Sigmoid colon (tissue), 4 donors: ENCODE measurements around the gene SAMHD1.
"Not testable (repeated sequence)": the region's sequence is repeated elsewhere in the genome, so short reads cannot be mapped to it uniquely, and the experiment has no call there.

Source experiments
- POLR2A ChIP-seq, 2 donors: fragments of 450-650 bp; IDR thresholded peaks; one replicate each; pipeline ENCODE4 v1.6.1; 2016; ENCODE audit warnings: antibody characterized with exemption in 2 of 2, mild to moderate bottlenecking in 2 of 2, moderate library complexity in 2 of 2
- POLR2AphosphoS5 ChIP-seq, 4 donors: sonication (generic); formaldehyde crosslinking; IDR thresholded peaks; one replicate each; pipeline ENCODE4 v1.6.1; 2017; ENCODE audit warnings: antibody characterized with exemption in 4 of 4

DNA sequence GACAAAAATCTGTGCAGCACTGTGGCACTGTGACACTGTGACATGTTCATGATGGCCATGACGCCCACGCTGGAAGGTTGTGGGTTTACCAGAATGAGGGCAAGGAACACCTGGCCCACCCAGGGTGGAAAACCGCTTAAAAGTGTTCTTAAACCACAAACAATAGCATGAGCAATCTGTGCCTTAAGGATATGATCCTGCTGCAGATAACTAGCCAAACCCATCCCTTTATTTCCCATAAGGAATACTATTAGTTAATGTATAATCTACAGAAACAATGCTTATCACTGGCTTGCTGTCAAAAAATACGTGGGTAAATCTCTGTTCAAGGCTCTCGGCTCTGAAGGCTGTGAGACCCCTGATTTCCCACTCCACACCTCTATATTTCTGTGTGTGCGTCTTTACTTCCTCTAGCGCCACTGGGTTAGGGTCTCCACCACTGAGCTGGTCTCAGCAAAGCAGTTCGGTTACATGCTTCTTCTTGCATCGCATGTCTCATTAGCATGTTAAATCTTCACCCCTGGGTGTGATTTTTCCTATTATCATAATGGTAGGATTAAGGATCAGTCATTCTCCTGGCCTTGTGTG is 10.9 kb upstream of the SAMHD1 start:
- not testable (repeated sequence) for TF ChIP-seq POLR2A, POLR2AphosphoS5 (IDR thresholded peaks at IDR 0.05)
